MV-4-11 (cell line): ENCODE data around the gene WDR37.
"Not testable (repeated sequence)": the region's sequence is repeated elsewhere in the genome, so short reads cannot be mapped to it uniquely, and the experiment has no call there.

Experiments used
- DNase-seq: peaks from one replicate; lab custom pipeline; 2025; lab: John Stamatoyannopoulos, UW

The WDR37 gene, protein sequence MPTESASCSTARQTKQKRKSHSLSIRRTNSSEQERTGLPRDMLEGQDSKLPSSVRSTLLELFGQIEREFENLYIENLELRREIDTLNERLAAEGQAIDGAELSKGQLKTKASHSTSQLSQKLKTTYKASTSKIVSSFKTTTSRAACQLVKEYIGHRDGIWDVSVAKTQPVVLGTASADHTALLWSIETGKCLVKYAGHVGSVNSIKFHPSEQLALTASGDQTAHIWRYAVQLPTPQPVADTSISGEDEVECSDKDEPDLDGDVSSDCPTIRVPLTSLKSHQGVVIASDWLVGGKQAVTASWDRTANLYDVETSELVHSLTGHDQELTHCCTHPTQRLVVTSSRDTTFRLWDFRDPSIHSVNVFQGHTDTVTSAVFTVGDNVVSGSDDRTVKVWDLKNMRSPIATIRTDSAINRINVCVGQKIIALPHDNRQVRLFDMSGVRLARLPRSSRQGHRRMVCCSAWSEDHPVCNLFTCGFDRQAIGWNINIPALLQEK

DNA sequence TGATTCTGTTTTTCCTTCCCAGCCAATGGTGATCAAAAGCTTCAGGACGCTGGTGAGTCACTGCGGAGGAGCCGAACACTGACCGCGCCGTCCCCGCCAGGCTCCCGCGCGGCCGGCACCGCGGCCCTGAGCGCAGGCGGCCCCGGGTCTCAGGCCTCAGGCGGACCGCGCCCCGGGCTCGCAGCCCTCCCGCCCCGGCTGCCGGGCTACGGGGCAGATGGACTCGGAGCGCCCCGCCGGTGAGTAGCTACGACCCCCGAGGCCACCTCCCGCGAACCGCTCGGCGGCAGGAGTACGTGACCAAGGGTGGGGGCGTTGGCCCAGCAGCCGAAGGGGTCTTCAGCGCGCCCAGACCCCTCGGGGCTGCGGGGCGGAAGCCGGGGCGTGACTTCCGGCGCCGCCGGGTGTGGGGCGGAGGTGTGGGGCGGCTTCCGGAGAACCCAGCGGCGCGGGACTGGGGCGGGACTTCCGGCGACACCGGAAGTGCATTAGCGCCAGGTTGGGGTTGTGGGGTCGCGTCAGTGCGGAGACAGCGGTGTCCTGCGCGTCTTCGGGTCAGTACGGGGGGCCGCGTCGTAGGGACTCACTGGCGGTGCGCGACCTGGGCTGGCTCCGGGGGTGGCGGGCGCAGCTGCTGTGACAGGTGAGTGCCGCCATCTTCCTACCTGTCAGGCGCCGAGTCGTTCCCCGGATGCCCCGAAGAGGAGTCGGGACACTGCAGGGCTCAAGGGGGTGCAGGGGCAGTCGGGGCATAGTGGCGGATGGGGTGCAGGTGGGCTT is at the start of gene WDR37:
Gene WDR37, plus strand, starts transcription at position 60 of the 780 bp plus-strand sequence. CDS start 15,771 bp downstream, outside the sequence.
- DNase-seq: peak; percentile 66

DNA sequence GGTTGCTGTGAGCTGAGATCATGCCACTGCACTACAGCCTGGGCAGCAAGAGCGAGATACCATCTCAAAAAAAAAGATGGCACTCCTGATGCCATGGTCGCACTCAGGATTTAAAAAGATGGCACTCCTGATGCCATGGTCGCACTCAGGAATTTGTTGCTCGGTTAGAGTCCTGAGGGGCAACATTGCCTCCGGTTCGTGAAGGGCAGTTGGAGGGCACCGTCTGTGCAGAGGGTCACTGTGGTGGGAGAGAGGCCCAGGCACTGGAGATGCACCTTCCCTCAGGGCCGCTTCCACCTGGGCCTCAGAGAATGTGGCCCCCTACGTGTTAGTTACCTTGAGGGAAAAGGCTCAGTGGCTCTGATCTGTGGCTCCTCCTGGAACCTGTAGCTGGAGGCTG is 49.6 kb upstream of the WDR37 start:
- DNase-seq: no peak

DNA sequence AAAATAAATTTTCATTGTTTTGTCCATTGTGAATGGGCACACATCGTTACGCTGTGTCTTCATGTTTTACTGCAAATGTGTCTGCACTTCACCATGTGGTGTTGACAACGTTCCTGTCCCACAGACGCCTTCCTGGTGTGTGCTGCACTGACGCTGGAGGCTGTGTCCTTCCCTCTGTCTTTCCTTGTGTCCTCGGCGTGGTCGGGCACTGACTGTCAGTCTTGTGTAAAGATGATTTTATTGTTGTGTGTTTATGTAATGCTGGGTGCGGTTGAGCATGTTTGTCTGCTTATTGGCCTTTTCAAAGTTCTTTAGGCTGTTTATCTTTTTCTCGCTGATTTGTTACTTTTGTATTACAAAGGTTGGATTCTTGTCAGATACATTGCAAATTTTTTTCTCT is 48.6 kb upstream of the WDR37 start:
- no peak for DNase-seq

DNA sequence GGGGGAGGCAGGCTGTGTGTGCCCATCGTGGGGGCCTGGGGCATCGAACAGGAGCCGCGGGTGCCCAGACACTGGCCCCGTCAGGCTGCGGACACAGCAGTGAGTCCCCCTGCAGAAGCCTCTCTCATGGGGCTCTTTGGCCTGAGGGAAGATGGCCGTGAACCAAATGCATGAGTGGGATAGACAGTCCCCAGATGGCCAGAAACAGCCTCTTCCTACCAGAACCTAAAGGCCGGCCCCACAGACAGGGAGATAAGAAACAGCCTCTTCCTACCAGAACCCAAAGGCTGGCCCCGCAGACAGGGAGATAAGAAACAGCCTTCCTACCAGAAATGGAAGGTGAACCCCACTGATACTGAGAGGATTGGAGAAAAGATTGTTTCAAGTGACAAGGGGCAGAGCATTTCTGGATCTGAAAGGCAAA is 47.1 kb upstream of the WDR37 start:
- DNase-seq: no peak

DNA sequence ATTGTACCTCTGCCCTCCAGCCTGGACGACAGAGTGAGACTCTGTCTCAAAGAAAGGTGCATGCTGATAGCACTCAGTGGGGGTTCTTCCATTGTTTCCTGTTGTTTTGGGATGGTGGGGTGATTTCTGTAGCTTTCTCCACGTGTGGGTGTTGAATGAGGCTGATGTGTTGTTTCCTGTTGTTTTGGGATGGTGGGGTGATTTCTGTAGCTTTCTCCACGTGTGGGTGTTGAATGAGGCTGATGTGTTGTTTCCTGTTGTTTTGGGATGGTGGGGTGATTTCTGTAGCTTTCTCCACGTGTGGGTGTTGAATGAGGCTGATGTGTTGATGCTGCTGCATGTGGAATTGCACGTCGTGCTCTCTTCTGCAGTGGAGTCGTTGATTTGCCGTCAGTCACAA is 46.2 kb upstream of the WDR37 start:
- not testable (repeated sequence) for DNase-seq

DNA sequence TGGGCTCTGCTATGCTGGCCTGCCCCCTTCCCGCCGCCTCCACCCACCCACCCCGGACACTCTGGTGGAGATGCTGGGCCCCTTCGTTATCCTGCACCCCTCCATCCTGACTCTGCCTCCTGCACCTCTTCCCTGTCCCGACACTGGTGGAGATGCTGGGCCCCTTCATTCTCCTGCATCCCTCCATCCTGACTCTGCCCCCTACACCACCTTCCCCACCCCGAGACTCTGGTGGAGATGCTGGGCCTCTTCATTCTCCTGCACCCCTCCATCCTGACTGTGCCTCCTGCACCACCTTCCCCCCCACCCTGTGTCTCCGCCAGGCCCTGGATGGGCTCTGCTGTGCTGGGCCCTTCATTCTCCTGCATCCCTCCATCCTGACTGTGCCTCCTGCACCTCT is 45.5 kb upstream of the WDR37 start:
- DNase-seq: no peak

DNA sequence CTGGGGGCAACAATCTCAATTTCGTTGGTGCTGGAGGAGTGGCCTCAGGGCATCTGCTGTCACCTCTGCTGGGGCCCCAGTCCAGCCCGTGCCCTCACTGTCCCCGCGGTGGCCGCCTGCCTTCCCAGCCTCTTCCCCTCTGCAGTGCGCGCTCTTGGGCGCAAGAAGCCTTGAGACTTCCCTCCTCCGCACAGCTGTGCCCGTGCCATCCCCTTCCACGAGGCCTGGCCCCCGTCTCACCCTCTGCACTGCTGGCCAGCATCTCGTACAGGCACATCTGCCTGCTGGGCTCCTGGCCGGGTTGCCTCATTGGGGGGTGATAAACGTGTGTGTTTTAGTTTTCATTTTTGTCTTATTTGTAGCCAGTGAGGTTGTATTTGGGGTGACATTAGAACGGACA is 44.5 kb upstream of the WDR37 start:
- DNase-seq: no peak

DNA sequence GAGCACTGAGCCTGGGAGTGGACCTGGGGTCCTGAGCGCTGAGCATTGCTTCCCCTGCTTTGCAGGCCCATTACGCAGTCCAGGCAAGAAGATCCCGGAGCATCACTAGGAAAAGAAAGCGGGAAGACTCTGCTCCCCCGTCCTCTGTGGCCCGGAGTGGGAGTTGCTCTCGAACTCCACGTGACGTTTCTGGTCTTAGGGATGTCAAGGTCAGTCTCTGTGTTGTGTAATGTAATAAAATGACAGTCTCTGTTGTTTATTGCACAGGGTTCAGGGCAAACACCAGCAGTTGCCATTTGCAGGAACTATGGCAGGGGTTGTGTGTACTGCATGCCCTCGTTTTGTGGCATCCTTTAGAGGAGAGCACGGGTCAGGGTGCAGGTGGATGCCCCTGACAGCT is 40.5 kb upstream of the WDR37 start:
- no peak for DNase-seq

DNA sequence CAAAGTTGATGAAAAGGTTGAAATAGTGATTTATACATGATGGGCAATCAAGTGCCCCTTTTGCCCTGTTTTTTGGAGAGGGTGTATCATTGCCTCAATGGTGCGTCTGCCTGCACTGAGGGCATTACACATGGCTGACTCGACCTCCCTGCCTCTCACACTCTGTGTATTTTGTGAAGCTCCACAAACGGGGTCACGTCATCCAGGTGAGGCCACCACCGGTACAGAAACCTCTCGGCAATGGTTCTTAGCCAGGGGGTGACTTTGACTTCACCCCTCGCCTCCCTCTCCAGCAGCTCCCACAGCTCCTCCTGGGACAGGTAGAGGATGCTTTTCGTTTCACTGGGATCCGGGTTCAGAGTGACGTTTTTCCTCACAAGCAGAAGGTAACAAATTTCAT is 36.8 kb upstream of the WDR37 start:
- DNase-seq: no peak

DNA sequence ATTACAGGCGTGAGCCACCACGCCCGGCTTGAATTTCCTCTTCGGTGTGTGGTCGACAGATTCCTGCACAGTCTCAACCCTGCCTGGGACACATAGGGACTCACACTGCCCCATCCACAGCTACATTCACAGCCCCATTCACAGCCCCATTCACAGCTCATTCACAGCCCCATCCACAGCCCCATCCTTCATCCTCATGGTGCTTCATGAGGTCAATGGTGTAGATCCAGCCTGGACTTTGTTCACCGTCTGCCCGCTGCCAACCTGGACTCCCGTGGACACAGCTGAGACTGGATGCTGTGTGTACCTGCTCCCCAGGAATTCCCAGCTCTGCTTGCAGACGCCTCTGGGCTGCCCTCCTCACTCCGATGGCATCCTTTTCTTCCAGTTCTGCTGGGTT is 35.7 kb upstream of the WDR37 start:
- DNase-seq: no peak

DNA sequence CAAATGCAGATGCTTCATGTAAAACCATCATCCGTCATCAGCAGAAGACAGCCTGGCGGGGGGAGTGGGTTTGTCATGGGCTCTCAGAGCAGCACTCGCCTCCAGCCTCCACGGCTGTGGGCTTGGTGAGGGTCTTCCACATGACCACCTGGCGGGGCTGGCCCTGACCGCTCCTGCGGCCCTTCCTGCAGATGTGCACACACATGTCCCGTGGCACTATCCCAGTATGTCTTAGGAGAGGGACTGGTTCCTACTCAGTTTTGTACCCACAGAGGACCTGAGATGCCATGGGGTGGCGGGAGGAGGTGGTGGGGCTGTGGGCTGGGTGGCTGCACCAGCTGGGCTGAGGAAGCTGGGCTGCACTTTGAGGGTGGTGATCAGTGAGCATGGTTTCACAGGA is 35.2 kb upstream of the WDR37 start:
- no peak for DNase-seq

DNA sequence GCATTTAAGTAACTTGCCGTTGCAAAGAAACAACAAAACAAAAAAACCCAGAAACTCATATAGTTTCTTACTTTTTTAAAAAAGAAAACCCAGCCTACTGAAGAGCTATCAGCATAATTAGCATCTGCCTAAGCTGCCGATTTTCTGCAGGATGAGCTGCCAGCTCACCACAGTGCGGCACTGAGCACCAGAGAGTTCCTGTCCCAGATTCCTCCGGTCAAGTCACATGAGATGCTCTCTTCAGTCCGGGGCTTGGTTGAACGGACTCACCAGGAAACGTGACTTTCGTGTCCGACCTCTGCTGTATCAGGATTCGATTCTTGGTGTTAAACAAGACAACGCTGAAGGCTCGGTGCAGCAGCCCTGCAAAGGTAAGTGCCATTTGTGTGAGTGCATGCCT is 33.8 kb upstream of the WDR37 start:
- DNase-seq: no peak

DNA sequence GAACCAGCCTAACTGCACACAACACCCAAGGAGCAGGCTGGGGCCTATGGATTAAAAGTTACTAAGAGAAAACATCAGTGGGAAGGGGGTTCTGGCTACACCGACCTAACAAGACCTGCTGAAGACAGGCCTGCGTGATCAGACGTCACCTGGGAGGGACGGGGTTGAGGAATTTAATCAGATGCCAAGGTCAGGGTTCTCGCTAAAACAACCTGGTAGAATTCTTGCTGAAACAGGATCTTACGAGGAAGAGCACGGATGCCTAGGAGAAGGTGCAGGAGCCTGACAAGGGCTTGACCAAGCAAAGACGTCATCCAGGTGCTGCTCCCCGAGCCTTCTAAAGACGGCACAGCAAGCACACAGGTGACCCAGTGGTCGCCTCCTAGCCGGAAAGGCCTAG is 32.1 kb upstream of the WDR37 start:
- DNase-seq: no peak

DNA sequence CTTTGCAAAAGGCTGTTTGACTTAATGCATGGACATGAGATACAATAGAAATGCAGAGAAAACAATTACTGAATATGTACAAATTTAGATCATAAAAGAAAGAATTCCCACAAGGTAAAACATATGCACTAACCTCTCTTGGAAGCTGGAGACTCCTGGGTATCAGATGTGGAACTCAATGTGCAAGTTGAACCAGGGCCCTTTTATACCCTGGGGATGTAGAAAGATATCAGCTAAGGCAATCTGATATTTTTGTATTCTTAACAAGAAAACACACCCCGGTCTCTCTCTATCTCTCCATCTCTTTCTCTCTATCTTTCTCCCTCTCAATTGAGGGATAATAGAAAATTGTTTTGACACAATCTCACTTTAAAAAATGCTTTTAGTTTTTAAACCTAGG is 30.5 kb upstream of the WDR37 start, which contains the start of gene IDI2:
Gene IDI2, minus strand, starts transcription at position 177 of the 400 bp plus-strand sequence. CDS start 1,136 bp downstream, outside the sequence.
- DNase-seq: no peak

DNA sequence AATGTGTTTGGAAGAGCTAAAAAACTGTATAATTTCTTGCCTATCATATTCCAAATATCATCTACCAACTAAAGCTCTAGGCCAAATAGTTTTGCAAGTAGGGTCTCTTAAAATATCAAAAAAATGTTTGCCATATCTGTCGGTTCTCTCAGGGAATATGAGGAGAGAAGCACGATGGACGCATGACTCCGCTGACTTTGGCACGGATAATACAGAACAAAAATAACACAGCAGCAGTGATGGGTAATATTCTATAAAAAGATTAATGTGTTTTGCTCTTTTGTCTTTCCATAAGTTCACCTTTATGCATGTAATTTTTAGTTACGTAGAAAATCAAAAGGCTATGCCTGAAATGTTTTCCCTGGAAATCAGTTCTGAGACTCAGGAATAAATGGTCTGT is 29.6 kb upstream of the WDR37 start:
- no peak for DNase-seq

DNA sequence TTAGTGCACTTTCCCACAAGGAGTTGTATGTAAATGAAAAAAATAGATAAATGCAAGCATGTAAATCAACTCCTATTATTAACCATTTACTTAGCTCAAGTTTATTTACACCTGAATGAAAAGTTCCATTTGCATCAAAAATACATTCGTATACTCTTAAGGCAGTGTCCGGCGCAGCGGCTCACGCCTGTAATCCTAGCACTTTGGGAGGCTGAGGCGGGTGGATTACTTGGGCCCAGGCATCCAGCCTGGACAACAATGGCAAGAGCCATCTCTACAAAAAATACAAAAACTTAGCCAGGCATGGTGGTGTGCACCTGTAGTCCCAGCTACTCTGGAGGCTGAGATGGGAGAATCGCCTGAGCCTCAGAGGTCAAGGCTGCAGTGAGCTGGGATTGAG is 26.3 kb upstream of the WDR37 start:
- DNase-seq: no peak

DNA sequence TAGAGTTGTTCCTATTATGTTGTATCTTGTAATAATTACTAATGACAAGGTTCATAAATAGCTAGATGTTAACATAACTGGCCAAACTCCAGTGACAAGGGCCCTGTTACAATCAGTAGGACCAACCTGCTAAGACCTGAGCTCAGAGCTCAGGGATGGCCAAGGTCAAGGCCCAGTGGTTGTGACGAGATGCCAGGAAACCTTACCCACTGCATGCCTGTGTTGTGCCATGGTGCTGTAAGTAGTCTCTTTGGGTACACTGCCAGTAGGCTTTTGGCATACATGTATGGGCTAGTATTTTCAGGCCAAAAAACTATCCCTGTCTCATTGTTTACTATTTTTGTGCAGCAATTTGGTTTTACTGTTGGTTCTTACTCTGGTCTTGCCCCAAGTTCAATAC is 22.6 kb upstream of the WDR37 start:
- DNase-seq: no peak

DNA sequence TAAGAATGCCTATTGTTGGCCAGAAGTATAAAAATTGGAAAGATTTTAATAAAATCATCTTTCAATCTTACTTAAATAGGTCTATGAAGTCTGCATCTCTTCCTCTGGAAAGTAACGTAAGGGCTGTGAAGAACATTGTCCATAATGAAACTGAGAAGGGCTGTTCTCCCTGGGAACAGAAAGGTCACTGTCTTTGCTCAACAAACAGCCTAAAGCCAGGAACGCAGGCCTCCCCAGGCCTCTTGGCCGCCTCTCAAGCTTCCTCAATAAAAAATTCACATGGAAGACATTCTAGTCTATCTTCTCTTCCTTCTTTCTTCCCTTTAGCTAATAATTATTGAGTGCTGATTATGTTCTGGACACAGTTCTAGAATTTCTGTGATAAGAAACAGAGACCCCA is 21.4 kb upstream of the WDR37 start:
- no peak for DNase-seq

DNA sequence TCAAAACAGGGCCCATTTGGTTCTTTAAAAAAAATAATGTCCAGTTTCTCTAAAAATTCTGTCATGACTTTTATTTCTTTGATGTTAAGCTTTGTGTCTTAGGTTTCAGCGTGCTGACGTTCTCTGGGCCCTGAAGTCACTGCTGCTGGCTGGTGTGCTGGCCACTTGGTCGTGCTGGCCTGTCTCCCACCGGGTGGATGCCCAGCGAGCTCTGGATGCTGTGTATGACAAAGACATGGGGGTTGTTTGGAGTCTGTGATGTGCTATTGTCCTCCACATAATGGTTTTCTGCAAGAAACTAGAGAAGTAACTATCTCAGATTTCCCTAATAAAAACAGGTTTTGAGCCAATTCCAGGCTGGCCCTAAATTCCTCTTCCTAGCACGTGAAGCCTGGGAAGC is 21.0 kb upstream of the WDR37 start:
- DNase-seq: no peak

DNA sequence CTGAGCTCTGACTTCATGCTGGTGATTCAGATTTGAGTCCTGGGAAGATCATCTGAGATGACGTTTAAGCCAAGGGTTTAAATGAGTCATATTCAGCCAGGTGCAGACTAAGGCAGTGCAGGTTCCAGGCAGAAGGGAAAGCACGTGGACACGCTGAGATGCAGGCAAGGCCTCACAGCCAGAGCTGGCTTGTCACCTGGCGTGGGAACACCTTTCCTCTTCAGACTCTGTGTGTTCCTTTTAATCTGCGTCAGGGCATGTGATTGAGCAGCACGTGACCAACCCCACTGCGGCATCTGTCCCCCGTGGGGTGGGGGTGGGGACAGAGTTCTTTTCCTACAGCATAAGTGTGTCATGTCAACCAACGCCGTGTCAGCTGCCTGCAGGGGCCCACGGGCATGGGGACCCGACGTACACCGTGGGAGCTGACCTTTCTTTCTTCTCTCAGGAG is 19.8 kb upstream of the WDR37 start:
- DNase-seq: no peak

DNA sequence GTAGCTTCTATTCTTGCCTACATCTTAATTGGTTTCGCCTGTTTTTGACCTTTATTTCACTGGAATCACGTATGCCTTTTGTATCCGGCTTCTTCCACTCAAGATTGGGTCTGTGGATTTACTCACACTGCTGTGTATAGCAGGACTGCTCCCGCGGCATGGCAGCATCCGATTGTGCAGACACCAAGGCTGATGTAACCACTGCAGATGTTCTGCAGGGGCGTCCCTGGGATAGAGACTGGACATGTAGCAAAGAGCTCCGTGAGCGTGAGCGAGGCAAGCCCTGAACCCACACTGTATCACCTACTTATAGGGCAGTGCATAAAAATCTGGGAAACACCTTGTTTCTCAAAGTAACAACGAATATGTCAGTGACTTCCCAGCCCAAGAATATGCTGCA is 19.1 kb upstream of the WDR37 start:
- DNase-seq: no peak

DNA sequence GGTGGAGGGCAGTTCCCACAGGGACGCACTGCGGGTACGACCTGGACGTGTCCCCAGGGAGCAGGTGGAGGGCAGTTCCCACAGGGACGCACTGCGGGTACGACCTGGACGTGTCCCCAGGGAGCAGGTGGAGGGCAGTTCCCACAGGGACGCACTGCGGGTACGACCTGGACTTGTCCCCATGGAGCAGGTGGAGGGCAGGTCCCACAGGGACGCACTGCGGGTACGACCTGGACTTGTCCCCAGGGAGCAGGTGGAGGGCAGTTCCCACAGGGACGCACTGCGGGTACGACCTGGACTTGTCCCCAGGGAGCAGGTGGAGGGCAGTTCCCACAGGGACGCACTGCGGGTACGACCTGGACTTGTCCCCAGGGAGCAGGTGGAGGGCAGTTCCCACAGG is 17.4 kb upstream of the WDR37 start:
- not testable (repeated sequence) for DNase-seq

DNA sequence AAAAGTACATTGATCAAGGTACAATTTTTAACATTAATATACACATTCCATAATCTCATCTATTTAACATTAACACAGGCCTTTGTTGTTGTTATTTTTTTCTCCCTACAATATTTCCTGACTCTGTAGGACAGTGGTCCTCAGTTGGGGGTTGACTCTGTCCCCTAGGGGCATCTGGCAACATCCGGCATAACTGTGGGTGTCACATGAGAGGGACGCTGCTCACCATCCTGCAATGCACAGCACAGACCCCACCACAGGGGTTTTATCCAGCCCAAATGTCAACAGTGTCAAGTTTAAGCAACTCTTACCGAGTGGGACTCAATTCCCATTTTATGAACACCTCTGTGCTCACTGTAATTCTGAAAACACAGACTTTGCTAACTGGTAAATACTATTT is 16.1 kb upstream of the WDR37 start:
- no peak for DNase-seq
